Endothelial cell of umbilical vein (primary cell): ENCODE results near the gene HPSE2.

Experiments
- MYC ChIP-seq: IDR thresholded peaks from one replicate; pipeline ENCODE4 v1.6.1; 2011; ENCODE audit warnings: mild to moderate bottlenecking, low read depth, low read length
- POLR2A ChIP-seq: IDR thresholded peaks from 2 replicates; pipeline ENCODE4 v1.6.1; 2012; ENCODE audit warnings: low read depth, mild to moderate bottlenecking, control low read depth, low read length
- POLR2AphosphoS5 ChIP-seq: IDR thresholded peaks from 2 replicates; pipeline ENCODE4 v1.6.1; 2012; ENCODE audit warnings: low read depth, mild to moderate bottlenecking, control low read depth, low read length, moderate library complexity; ENCODE audit not compliant: insufficient read depth
- TF ChIP-seq, protein P1 (sequence below), 2 donors: IDR thresholded peaks; 1 replicate in 1 of 2; 2 replicates in 1 of 2; pipeline ENCODE4 v1.5.1; 2011; ENCODE audit warnings: low read length in 2 of 2, mild to moderate bottlenecking in 2 of 2, moderate library complexity in 2 of 2, control low read depth in 1 of 2, inconsistent platforms in 1 of 2, low read depth in 1 of 2; ENCODE audit not compliant: insufficient read depth in 1 of 2; ENCODE audit errors: extremely low read depth in 1 of 2
- TF ChIP-seq, protein P2 (sequence below): IDR thresholded peaks from 2 replicates; pipeline ENCODE4 v1.6.1; 2011; ENCODE audit not compliant: insufficient read depth, insufficient read length

DNA sequence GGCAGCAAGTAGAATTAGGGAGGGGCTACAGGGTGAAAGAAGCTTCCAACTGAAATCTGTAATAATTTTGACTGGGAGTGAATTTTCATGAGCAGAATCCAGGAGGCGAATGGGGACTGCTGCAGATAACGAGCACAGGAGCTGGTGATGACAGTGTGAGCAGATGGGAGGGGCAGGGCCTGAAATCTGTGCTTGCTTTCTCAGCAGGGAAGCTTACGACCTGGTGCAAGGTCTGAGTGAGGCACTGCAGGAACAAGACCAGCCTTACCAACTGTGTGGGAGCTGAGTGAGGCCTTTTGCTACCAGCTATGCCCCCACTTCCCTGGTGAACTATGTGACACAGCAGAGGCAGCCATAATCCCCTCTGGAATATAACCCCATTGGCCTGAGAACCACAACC, 109.8 kb downstream of the HPSE2 start:
- TF ChIP-seq, protein P1, sequence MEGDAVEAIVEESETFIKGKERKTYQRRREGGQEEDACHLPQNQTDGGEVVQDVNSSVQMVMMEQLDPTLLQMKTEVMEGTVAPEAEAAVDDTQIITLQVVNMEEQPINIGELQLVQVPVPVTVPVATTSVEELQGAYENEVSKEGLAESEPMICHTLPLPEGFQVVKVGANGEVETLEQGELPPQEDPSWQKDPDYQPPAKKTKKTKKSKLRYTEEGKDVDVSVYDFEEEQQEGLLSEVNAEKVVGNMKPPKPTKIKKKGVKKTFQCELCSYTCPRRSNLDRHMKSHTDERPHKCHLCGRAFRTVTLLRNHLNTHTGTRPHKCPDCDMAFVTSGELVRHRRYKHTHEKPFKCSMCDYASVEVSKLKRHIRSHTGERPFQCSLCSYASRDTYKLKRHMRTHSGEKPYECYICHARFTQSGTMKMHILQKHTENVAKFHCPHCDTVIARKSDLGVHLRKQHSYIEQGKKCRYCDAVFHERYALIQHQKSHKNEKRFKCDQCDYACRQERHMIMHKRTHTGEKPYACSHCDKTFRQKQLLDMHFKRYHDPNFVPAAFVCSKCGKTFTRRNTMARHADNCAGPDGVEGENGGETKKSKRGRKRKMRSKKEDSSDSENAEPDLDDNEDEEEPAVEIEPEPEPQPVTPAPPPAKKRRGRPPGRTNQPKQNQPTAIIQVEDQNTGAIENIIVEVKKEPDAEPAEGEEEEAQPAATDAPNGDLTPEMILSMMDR (IDR thresholded peaks at IDR 0.05; ENCODE audit: extremely low read depth in 1 of 2, insufficient read depth in 1 of 2, low read depth in 1 of 2, low read length in 2 of 2), result no peak
- TF ChIP-seq, protein P2, sequence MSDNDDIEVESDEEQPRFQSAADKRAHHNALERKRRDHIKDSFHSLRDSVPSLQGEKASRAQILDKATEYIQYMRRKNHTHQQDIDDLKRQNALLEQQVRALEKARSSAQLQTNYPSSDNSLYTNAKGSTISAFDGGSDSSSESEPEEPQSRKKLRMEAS, result no peak
- TF ChIP-seq MYC (no peak), POLR2A (no peak), POLR2AphosphoS5 (no peak)
